Astrocyte (in vitro differentiated cells and primary cell): ENCODE results near the gene FN1. TPM values are rescaled to one million over a fixed set of nuclear protein-coding genes. Genes with fewer than 3 reads are reported as not detected.

Source experiments
- DNase-seq: peaks from one replicate; pipeline ENCODE4 v3.0.0-alpha.2; 2010; ENCODE audit warnings: low read depth
- FAIRE-seq: peaks from 2 replicates; lab custom pipeline; 2011; peaks lifted over from hg19 to GRCh38; lab: Jason Lieb, UNC
- H2AFZ ChIP-seq: 2 replicates; pipeline ENCODE4 v1.6.0; 2012; ENCODE audit warnings: low read depth, low read length, inconsistent platforms
- H3K27ac ChIP-seq: 2 replicates; pipeline ENCODE4 v1.5.1; 2011; ENCODE audit warnings: low read depth, low read length, inconsistent platforms
- H3K27me3 ChIP-seq: 2 replicates; pipeline ENCODE4 v1.6.0; 2011; ENCODE audit warnings: low read length, inconsistent platforms; ENCODE audit not compliant: insufficient read depth
- H3K36me3 ChIP-seq: 2 replicates; pipeline ENCODE4 v1.5.1; 2011; ENCODE audit warnings: low read length, inconsistent platforms; ENCODE audit not compliant: insufficient read depth
- H3K4me1 ChIP-seq: 2 replicates; pipeline ENCODE4 v1.5.1; 2011; ENCODE audit warnings: low read length, inconsistent platforms; ENCODE audit not compliant: insufficient read depth
- H3K4me2 ChIP-seq: 2 replicates; pipeline ENCODE4 v1.6.0; 2012; ENCODE audit warnings: low read length, inconsistent platforms
- H3K4me3 ChIP-seq: 2 replicates; pipeline ENCODE4 v1.5.1; 2011; ENCODE audit warnings: low read depth, mild to moderate bottlenecking, low read length, inconsistent platforms; ENCODE audit not compliant: insufficient read depth
- H3K79me2 ChIP-seq: 2 replicates; pipeline ENCODE4 v1.6.0; 2012; ENCODE audit warnings: mild to moderate bottlenecking, low read length, inconsistent platforms; ENCODE audit not compliant: insufficient read depth
- H3K9ac ChIP-seq: 2 replicates; pipeline ENCODE4 v1.6.0; 2012; ENCODE audit warnings: mild to moderate bottlenecking, low read length, inconsistent platforms
- H3K9me3 ChIP-seq: 2 replicates; pipeline ENCODE4 v1.5.1; 2012; ENCODE audit warnings: low read depth, mild to moderate bottlenecking, low read length, inconsistent platforms; ENCODE audit not compliant: insufficient read depth
- H4K20me1 ChIP-seq: 2 replicates; pipeline ENCODE4 v1.6.0; 2012; ENCODE audit warnings: low read length, inconsistent platforms; ENCODE audit not compliant: insufficient read depth
- H3K27ac Mint-ChIP-seq: one replicate; pipeline ENCODE4 v1.8.0; 2021; ENCODE audit warnings: mild to moderate bottlenecking, mixed read lengths; ENCODE audit not compliant: unreplicated experiment
- H3K27me3 Mint-ChIP-seq: one replicate; pipeline ENCODE4 v1.8.0; 2021; ENCODE audit warnings: low read depth, mixed read lengths; ENCODE audit not compliant: unreplicated experiment
- H3K36me3 Mint-ChIP-seq: one replicate; pipeline ENCODE4 v1.8.0; 2021; ENCODE audit warnings: low read depth, mixed read lengths; ENCODE audit not compliant: unreplicated experiment
- H3K4me1 Mint-ChIP-seq: one replicate; pipeline ENCODE4 v1.8.0; 2021; ENCODE audit warnings: low read depth, mixed read lengths; ENCODE audit not compliant: unreplicated experiment
- H3K4me3 Mint-ChIP-seq: one replicate; pipeline ENCODE4 v1.8.0; 2021; ENCODE audit warnings: mild to moderate bottlenecking, moderate library complexity, mixed read lengths; ENCODE audit not compliant: unreplicated experiment
- H3K9me3 Mint-ChIP-seq: one replicate; pipeline ENCODE4 v1.8.0; 2021; ENCODE audit warnings: mild to moderate bottlenecking, mixed read lengths; ENCODE audit not compliant: unreplicated experiment
- CTCF ChIP-seq: IDR thresholded peaks from 2 replicates; pipeline ENCODE4 v1.5.1; 2011; ENCODE audit warnings: low read depth, mild to moderate bottlenecking, inconsistent platforms, low read length, moderate library complexity; ENCODE audit not compliant: insufficient read depth
- EZH2 ChIP-seq: IDR thresholded peaks from 2 replicates; pipeline ENCODE4 v1.6.1; 2012; ENCODE audit warnings: mild to moderate bottlenecking, low read length, inconsistent platforms; ENCODE audit not compliant: insufficient read depth
- total RNA-seq: library from RNA; stranded (reverse); gene quantifications from 2 replicates; pipeline ENCODE4 v1.2.1, GENCODE V29; 2021

Gene FN1
- total RNA-seq, 1 donor from 2014 or later = 17,010 TPM

- Mint-ChIP-seq H3K9me3 (no peaks in the 10 kb centered on the region), H3K4me3 (no peak overlapping the region), H3K27me3 (no peaks in the 10 kb centered on the region), H3K36me3 (peaks cover 25% of the 10 kb centered on the region), H3K27ac (no peak overlapping the region), H3K4me1 (peaks cover 9% of the 10 kb centered on the region)
- no peak overlapping the region for H2AFZ ChIP-seq
- peaks cover 10% of the 10 kb centered on the region for H3K4me1 ChIP-seq
- H3K9me3 ChIP-seq = no peaks in the 10 kb centered on the region
- H4K20me1 ChIP-seq = no peaks in the 10 kb centered on the region
- H3K27me3 ChIP-seq = no peaks in the 10 kb centered on the region
- H3K36me3 ChIP-seq = peaks cover 38% of the 10 kb centered on the region
- DNase-seq (no peak), FAIRE-seq (no peak)
- peaks cover 44% of the 10 kb centered on the region for H3K79me2 ChIP-seq
- TF ChIP-seq CTCF = no peak
- TF ChIP-seq EZH2 = no peak
- H3K4me2 ChIP-seq = no peak overlapping the region
- no peak overlapping the region for H3K27ac ChIP-seq
- H3K4me3 ChIP-seq = no peak overlapping the region
- no peak overlapping the region for H3K9ac ChIP-seq
Observed at GRCh38 chr2:215316336-215316735, 119.5 kb downstream of the FN1 start.

- Mint-ChIP-seq H3K9me3 (no peaks in the 10 kb centered on the region), H3K4me3 (no peak overlapping the region), H3K27me3 (no peaks in the 10 kb centered on the region), H3K36me3 (peaks cover 19% of the 10 kb centered on the region), H3K4me1 (peaks cover 9% of the 10 kb centered on the region), H3K27ac (no peak overlapping the region)
- DNase-seq (no peak), FAIRE-seq (no peak)
- Histone ChIP-seq H3K4me3 (no peak overlapping the region), H3K27me3 (no peaks in the 10 kb centered on the region), H3K9me3 (no peaks in the 10 kb centered on the region), H3K4me2 (no peak overlapping the region), H3K9ac (no peak overlapping the region), H3K79me2 (peaks cover 40% of the 10 kb centered on the region), H3K27ac (no peak overlapping the region), H3K36me3 (peaks cover 30% of the 10 kb centered on the region), H2AFZ (no peak overlapping the region), H4K20me1 (no peaks in the 10 kb centered on the region), H3K4me1 (peaks cover 10% of the 10 kb centered on the region)
- TF ChIP-seq CTCF (no peak), EZH2 (no peak)
Observed at GRCh38 chr2:215315301-215315700, 120.6 kb downstream of the FN1 start.

- H3K9me3 Mint-ChIP-seq = no peaks in the 10 kb centered on the region
- TF ChIP-seq EZH2 (no peak), CTCF (no peak)
- no peak overlapping the region for H3K27ac ChIP-seq
- peaks cover 9% of the 10 kb centered on the region for H3K4me1 Mint-ChIP-seq
- H3K4me2 ChIP-seq = no peak overlapping the region
- DNase-seq (no peak), FAIRE-seq (no peak)
- H4K20me1 ChIP-seq = no peaks in the 10 kb centered on the region
- H3K36me3 ChIP-seq = peaks cover 26% of the 10 kb centered on the region
- H3K4me3 Mint-ChIP-seq = no peak overlapping the region
- no peak overlapping the region for H3K9ac ChIP-seq
- H3K4me3 ChIP-seq = no peak overlapping the region
- H3K27ac Mint-ChIP-seq = no peak overlapping the region
- H3K79me2 ChIP-seq = peaks cover 40% of the 10 kb centered on the region
- no peaks in the 10 kb centered on the region for H3K27me3 Mint-ChIP-seq
- H2AFZ ChIP-seq = no peak overlapping the region
- H3K9me3 ChIP-seq = no peaks in the 10 kb centered on the region
- peaks cover 10% of the 10 kb centered on the region for H3K4me1 ChIP-seq
- no peaks in the 10 kb centered on the region for H3K27me3 ChIP-seq
- peaks cover 18% of the 10 kb centered on the region for H3K36me3 Mint-ChIP-seq
Observed at GRCh38 chr2:215314896-215315295, 121.0 kb downstream of the FN1 start.
